ENCODE results near the gene DHRS7. TPM values are rescaled to one million over a fixed set of nuclear protein-coding genes. Genes with fewer than 3 reads are reported as not detected.

The DHRS7 gene
- total and polyA plus RNA-seq, 2 experiments from 2014 or later = 39.3 to 39.4 TPM

Other genes with a start within 250 kb of the DHRS7 start
- 2.2 and 2.6 TPM in 2 replicates for gene LRRC9, start 245.3 kb downstream of the DHRS7 start, total RNA-seq (2014; rRNA removed; shearing (Covaris generic))
- 1.2 and 3.1 TPM in 2 replicates for gene LRRC9, start 245.3 kb downstream of the DHRS7 start, polyA plus RNA-seq (2016; fragmentation: Nextera tagmentation; extraction: Ambion mirVana)
- gene PCNX4, start 73.5 kb downstream of the DHRS7 start, total RNA-seq (2014; rRNA removed; shearing (Covaris generic)) = 77.5 and 99.9 TPM in 2 replicates
- 20.8 and 22.9 TPM in 2 replicates for gene PCNX4, start 73.5 kb downstream of the DHRS7 start, polyA plus RNA-seq (2016; fragmentation: Nextera tagmentation; extraction: Ambion mirVana)
- 34.1 and 42.8 TPM in 2 replicates for gene PPM1A, start 83.8 kb upstream of the DHRS7 start, total RNA-seq (2014; rRNA removed; shearing (Covaris generic))
- gene PPM1A, start 83.8 kb upstream of the DHRS7 start, polyA plus RNA-seq (2016; fragmentation: Nextera tagmentation; extraction: Ambion mirVana) = 26.4 and 29.8 TPM in 2 replicates